ENCODE results near the gene CACNA1B. TPM values are rescaled to one million over a fixed set of nuclear protein-coding genes. Genes with fewer than 3 reads are reported as not detected.

CACNA1B gene
- total and polyA plus RNA-seq, 2 of the 4 experiments (the other 2 are of a cell fraction), result 0.02 TPM; not detected in 1

DNA sequence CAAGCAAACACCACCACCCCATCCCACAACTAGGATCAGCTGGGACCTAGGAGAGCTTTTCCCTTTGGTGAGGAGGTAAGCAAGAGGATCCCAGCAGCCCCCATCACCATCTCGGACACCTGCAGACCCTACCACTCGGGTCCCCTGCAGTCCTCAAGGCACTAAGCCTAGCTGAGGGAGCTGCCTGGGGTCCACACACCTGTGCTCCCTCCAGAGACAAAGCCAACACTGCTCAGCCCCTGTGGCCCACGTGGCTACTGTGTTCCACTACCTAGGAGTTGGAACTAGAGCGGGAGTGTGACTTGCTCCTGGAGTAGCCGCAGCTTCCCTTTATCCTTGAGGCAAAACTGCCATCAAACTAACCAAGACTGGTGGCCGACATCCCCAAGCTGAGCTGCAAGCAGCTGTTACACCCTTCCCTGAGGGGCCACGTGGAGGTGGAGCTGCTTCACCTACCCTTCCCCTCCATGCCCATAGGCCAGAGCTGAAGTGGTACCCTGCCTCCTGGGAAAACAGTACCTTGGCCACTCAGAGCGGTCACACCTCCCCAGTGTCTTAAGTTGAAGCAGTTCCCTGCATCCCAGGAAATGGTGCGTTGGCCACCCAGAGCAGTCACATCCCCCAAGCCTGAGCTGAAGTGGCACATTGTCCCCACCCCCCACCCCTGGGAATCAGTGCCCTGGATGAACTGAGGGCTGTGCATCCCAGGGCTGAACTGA lies 205.5 kb downstream of the CACNA1B start:
- H2AK5ac ChIP-seq (ENCODE audit: low read depth, low read length), result no peak overlapping the region
- dilution Hi-C loops (cut with HindIII; ENCODE audit: low sequenced_read_pairs, unreplicated experiment), result no loop called here
- no peak overlapping the region for H2BK120ac ChIP-seq (ENCODE audit: low read depth, low read length)
- H2AK9ac ChIP-seq (replicated peaks; ENCODE audit: low read depth, low read length, poor library complexity), result no peak overlapping the region
- H3K4me2 ChIP-seq (ENCODE audit: low read depth, low read length), result no peak overlapping the region
- H2BK15ac ChIP-seq (ENCODE audit: low read depth, low read length), result no peak overlapping the region
- DNase-seq, result no peak
- TF ChIP-seq CEBPB (IDR thresholded peaks at IDR 0.05; ENCODE audit: low read depth, low read length), result no peak
- no peak for TF ChIP-seq MXI1 (IDR thresholded peaks at IDR 0.05; ENCODE audit: borderline replicate concordance, low read depth, low read length)
- TF ChIP-seq POLR2A (IDR thresholded peaks at IDR 0.05; ENCODE audit: low read depth, low read length), result no peak
- TF ChIP-seq, protein P1, sequence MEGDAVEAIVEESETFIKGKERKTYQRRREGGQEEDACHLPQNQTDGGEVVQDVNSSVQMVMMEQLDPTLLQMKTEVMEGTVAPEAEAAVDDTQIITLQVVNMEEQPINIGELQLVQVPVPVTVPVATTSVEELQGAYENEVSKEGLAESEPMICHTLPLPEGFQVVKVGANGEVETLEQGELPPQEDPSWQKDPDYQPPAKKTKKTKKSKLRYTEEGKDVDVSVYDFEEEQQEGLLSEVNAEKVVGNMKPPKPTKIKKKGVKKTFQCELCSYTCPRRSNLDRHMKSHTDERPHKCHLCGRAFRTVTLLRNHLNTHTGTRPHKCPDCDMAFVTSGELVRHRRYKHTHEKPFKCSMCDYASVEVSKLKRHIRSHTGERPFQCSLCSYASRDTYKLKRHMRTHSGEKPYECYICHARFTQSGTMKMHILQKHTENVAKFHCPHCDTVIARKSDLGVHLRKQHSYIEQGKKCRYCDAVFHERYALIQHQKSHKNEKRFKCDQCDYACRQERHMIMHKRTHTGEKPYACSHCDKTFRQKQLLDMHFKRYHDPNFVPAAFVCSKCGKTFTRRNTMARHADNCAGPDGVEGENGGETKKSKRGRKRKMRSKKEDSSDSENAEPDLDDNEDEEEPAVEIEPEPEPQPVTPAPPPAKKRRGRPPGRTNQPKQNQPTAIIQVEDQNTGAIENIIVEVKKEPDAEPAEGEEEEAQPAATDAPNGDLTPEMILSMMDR (conservative IDR thresholded peaks at IDR 0.05; ENCODE audit: low read depth, low read length), result no peak
- no peak for TF ChIP-seq BHLHE40 (IDR thresholded peaks at IDR 0.05; ENCODE audit: low read depth, low read length)
- no peak for TF ChIP-seq MAZ (IDR thresholded peaks at IDR 0.05; ENCODE audit: borderline replicate concordance, low read depth, low read length)
- no peak for TF ChIP-seq FOS (IDR thresholded peaks at IDR 0.05; ENCODE audit: low read depth, low read length)
- TF ChIP-seq RAD21 (IDR thresholded peaks at IDR 0.05; ENCODE audit: low read length), result no peak
- TF ChIP-seq, protein P2, sequence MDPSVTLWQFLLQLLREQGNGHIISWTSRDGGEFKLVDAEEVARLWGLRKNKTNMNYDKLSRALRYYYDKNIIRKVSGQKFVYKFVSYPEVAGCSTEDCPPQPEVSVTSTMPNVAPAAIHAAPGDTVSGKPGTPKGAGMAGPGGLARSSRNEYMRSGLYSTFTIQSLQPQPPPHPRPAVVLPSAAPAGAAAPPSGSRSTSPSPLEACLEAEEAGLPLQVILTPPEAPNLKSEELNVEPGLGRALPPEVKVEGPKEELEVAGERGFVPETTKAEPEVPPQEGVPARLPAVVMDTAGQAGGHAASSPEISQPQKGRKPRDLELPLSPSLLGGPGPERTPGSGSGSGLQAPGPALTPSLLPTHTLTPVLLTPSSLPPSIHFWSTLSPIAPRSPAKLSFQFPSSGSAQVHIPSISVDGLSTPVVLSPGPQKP (IDR thresholded peaks at IDR 0.05; ENCODE audit: borderline replicate concordance, low read depth, low read length), result no peak
- no peak for TF ChIP-seq MAFK (IDR thresholded peaks at IDR 0.05; ENCODE audit: low read depth, low read length)
- TF ChIP-seq SMC3 (IDR thresholded peaks at IDR 0.05; ENCODE audit: low read depth, low read length), result no peak
- TF ChIP-seq RFX5 (IDR thresholded peaks at IDR 0.05; ENCODE audit: low read depth, low read length), result no peak
- no peak for TF ChIP-seq NFE2L2 (IDR thresholded peaks at IDR 0.05; ENCODE audit: low read depth, low read length)
- TF ChIP-seq CHD1 (IDR thresholded peaks at IDR 0.05; ENCODE audit: low read depth, low read length), result no peak
- no peak for TF ChIP-seq RCOR1 (IDR thresholded peaks at IDR 0.05; ENCODE audit: insufficient replicate concordance, low read length)
- TF ChIP-seq, protein P3, sequence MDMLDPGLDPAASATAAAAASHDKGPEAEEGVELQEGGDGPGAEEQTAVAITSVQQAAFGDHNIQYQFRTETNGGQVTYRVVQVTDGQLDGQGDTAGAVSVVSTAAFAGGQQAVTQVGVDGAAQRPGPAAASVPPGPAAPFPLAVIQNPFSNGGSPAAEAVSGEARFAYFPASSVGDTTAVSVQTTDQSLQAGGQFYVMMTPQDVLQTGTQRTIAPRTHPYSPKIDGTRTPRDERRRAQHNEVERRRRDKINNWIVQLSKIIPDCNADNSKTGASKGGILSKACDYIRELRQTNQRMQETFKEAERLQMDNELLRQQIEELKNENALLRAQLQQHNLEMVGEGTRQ (IDR thresholded peaks at IDR 0.05; ENCODE audit: low read depth, low read length), result no peak
- H3K27ac ChIP-seq (ENCODE audit: insufficient read depth, low read length), result no peak overlapping the region
- WGBS, 2 experiments (ENCODE audit: extremely low coverage in 2 of 2, insufficient read length in 1 of 2), result 69% methylated on average over 3 of the region's 9 CpGs; no CpG with 5 or more reads in 1 of the 2 experiments
- no peaks in the 10 kb centered on the region for H4K20me1 ChIP-seq (ENCODE audit: insufficient read depth, low read length)
- no peak overlapping the region for H3K23ac ChIP-seq (ENCODE audit: low read depth, low read length)
- H3K4me3 ChIP-seq (ENCODE audit: insufficient read depth, low read depth, low read length), result no peak overlapping the region
- POLR2A ChIA-PET (ENCODE audit: unreplicated experiment), result no interaction called here
- H3K36me3 ChIP-seq (ENCODE audit: control insufficient read depth, insufficient read depth, low read length), result no peaks in the 10 kb centered on the region
- H2BK5ac ChIP-seq (ENCODE audit: low read depth, low read length, poor library complexity, severe bottlenecking), result no peak overlapping the region
- no peaks in the 10 kb centered on the region for H3K4me1 ChIP-seq (ENCODE audit: control insufficient read depth, insufficient read depth, low read length)
- no peak overlapping the region for H4K5ac ChIP-seq (ENCODE audit: low read depth, low read length)
- H4K8ac ChIP-seq (ENCODE audit: low read depth in 2 of 2, low read length in 2 of 2), result no peak overlapping the region
- intact Hi-C loops (cut with micrococcal nuclease), result no loop called here
- in situ Hi-C loops (cut with MboI; ENCODE audit: low sequenced_read_pairs), result no loop called here
- no peaks in the 10 kb centered on the region for H3K27me3 ChIP-seq (ENCODE audit: control insufficient read depth, insufficient read depth, low read length)
- H3K4ac ChIP-seq (ENCODE audit: low read depth, low read length), result no peak overlapping the region
- peaks cover 42% of the 10 kb centered on the region for H3K9me3 ChIP-seq (ENCODE audit: control insufficient read depth, insufficient read depth, low read length)
- H3K9ac ChIP-seq (ENCODE audit: low read depth, low read length), result no peak overlapping the region
- no peak overlapping the region for H3K56ac ChIP-seq (ENCODE audit: extremely low read depth, insufficient read depth, low read length)
- H3K9me1 ChIP-seq (ENCODE audit: insufficient read depth, low read length), result no peaks in the 10 kb centered on the region
- H3K79me1 ChIP-seq (ENCODE audit: low read depth in 1 of 2, low read length in 2 of 2), result no peaks in the 10 kb centered on the region
- H2BK20ac ChIP-seq (ENCODE audit: low read depth, low read length), result no peak overlapping the region
- no TSS peak for BruUV-seq (replicated peaks)
- no peak overlapping the region for H3K14ac ChIP-seq (replicated peaks; ENCODE audit: low read depth, low read length)
- no peak for ATAC-seq (ENCODE audit: low read depth)
- CTCF ChIA-PET, result no interaction called here
- H2AFZ ChIP-seq (replicated peaks; ENCODE audit: low read length, poor library complexity), result no peak overlapping the region
- H3K18ac ChIP-seq (ENCODE audit: low read depth, low read length), result no peak overlapping the region
- no peak overlapping the region for H4K91ac ChIP-seq (ENCODE audit: insufficient read depth, low read depth, low read length)

All from IMR-90 (cell line).